Heart right ventricle (tissue), 16 donors: ENCODE results near the gene FAM13C. TPM values are rescaled to one million over a fixed set of nuclear protein-coding genes. Genes with fewer than 3 reads are reported as not detected.

ENCODE experiments used
- ATAC-seq, 8 donors: fragments of 200-7000 bp; cut with Tn5 transposase; one replicate each; pipeline ENCODE4 v1.9.1; 2020; ENCODE audit warnings: mild to moderate bottlenecking in 8 of 8, moderate library complexity in 8 of 8, moderate number of reproducible peaks in 1 of 8
- DNase-seq, 2 donors: peaks; one replicate each; pipeline ENCODE4 v3.0.0-alpha.2; 2020
- H3K27ac ChIP-seq, 10 donors: fragments of 200-600 bp; sonication (generic) in 2 of 10; one replicate each; pipeline versions ENCODE4 v1.5.0 to v1.8.0; 2020 to 2022; ENCODE audit warnings: mild to moderate bottlenecking in 3 of 10
- H3K27me3 ChIP-seq, 7 donors: fragments of 200-600 bp; one replicate each; pipeline ENCODE4 v1.8.0; 2021 to 2022; ENCODE audit warnings: mild to moderate bottlenecking in 2 of 7
- H3K36me3 ChIP-seq, 9 donors: fragments of 200-600 bp; sonication (generic) in 1 of 9; one replicate each; pipeline versions ENCODE4 v1.5.0 to v1.8.0; 2020 to 2022; ENCODE audit warnings: mild to moderate bottlenecking in 2 of 9
- H3K4me1 ChIP-seq, 9 donors: fragments of 200-600 bp; sonication (generic) in 1 of 9; one replicate each; pipeline versions ENCODE4 v1.5.0 to v1.8.0; 2020 to 2022; ENCODE audit warnings: mild to moderate bottlenecking in 4 of 9
- H3K4me3 ChIP-seq, 10 donors: fragments of 200-600 bp; sonication (generic) in 2 of 10; one replicate each; pipeline versions ENCODE4 v1.5.0 to v1.8.0; 2020 to 2022; ENCODE audit warnings: mild to moderate bottlenecking in 7 of 10, moderate library complexity in 2 of 10
- H3K9me3 ChIP-seq, 11 donors: fragments of 200-600 bp in 10 of 11; sonication (generic) in 2 of 11; one replicate each; pipeline versions ENCODE4 v1.5.0 to v1.8.0; 2013 to 2022; ENCODE audit warnings: mild to moderate bottlenecking in 2 of 11, control low read depth in 1 of 11, moderate library complexity in 1 of 11
- CTCF ChIP-seq, 9 donors: fragments of 200-600 bp; sonication (generic) in 2 of 9; IDR thresholded peaks; one replicate each; pipeline versions ENCODE4 v1.5.0 to v1.8.0; 2021 to 2022; ENCODE audit warnings: antibody characterized with exemption in 9 of 9, mild to moderate bottlenecking in 5 of 9, moderate library complexity in 1 of 9
- WGBS, 2 donors: extraction: QIAGEN DNeasy Blood & Tissue Kit; methylation state at CpG; one replicate each; pipeline ENCODE4 v1.1.7; 2013; ENCODE audit warnings: inconsistent platforms in 1 of 2; 5-methylcytosine and 5-hydroxymethylcytosine counted together
- intact Hi-C, 10 donors: fragments of 100-400 bp; cut with DNase I; formaldehyde crosslinking; loops; one replicate each; pipeline versions ENCODE4 v1.11.1 to v1.14.2; 2022
- polyA plus RNA-seq, 2 donors: library from polyadenylated mRNA; stranded (reverse); fragments of 200-250 nt; gene quantifications; one replicate each; pipeline ENCODE4 v1.2.3, GENCODE V29; 2013
- total RNA-seq, 10 donors: library from RNA; stranded (reverse); fragmentation: NEBNext Ultra II Directional in 3 of 10; extraction: Animal tissue kit (Norgen Biotek cat#: 25700) in 3 of 10; gene quantifications; one replicate each; pipeline versions ENCODE4 v1.2.1 to v1.2.4, GENCODE V29; 2021 to 2023
- donor health status: Arrhythmogenic right ventricular cardiomyopathy.
- donor health status: ischemic (EF 13 %, LVEDD 7.1; RV severe dilation, severe dysfunction).
- donor health status: healthy with polysubstance abuse.
- donor health status: DM: no; HTN: yes; CAD: no.
- donor health status: DM: no; HTN: no; CAD: no.
- donor health status: ischemic (EF 25% LVEDD 6.9; RV normal size, moderate dysfunction).
- donor health status: ischemic (EF 25% LVEDD 5.7; RV mildly dilated, moderate dysfunction).
- donor health status: healthy.
- donor health status: DM: yes; HTN: yes; CAD: no.
- donor health status: Ischemic cardiomyopathy.
- donor health status: ischemic (EF 35%, LVEDD 5.7; RV mildly dilated, moderate dysfunction).
- donor health status: nonischemic (EF 11% LVEDD 7.7; RV severe dilation, severe dysfunction).
- donor health status: DM: yes; HTN: yes; CAD: no.
- donor health status: PGD.
- donor health status: ischemic (EF 29% LVEDD 5.4; RV normal size, mild dysfunction).
- donor health status: nonischemic (EF 23%, LVEDD 6.1; RV moderate dilation, normal function).

The FAM13C gene
- total and polyA plus RNA-seq, 12 donors: 1.5 to 14.6 (median 7.0) TPM

GRCh38 chr10:59285848-59286247 is 76.5 kb downstream of the FAM13C start:
- no peak for ATAC-seq
- Histone ChIP-seq H3K27me3 (no peaks in the 10 kb centered on the region), H3K4me3 (no peak overlapping the region), H3K36me3 (peaks cover 0 to 19% (median 0%) of the 10 kb centered on the region in 9 donors), H3K4me1 (peaks cover 0 to 9% (median 0%) of the 10 kb centered on the region in 9 donors), H3K9me3 (no peaks in the 10 kb centered on the region), H3K27ac (no peak overlapping the region)
- 90% methylated on average over 4 of the region's 4 CpGs for WGBS, 2 donors
- intact Hi-C loops: no loop called here
- DNase-seq: no peak
- TF ChIP-seq CTCF (IDR thresholded peaks at IDR 0.05): no peak

- DNase-seq: no peak
- Histone ChIP-seq H3K27me3 (no peaks in the 10 kb centered on the region), H3K9me3 (no peaks in the 10 kb centered on the region), H3K36me3 (peaks cover 0 to 19% (median 0%) of the 10 kb centered on the region in 9 donors), H3K4me1 (peaks cover 0 to 9% (median 0%) of the 10 kb centered on the region in 9 donors), H3K27ac (no peak overlapping the region), H3K4me3 (no peak overlapping the region)
- no peak for TF ChIP-seq CTCF (IDR thresholded peaks at IDR 0.05)
- 90% methylated on average over 4 of the region's 4 CpGs for WGBS, 2 donors
- intact Hi-C loops: no loop called here
- peak in 1 of 8 donors; percentile 62 for ATAC-seq
These were observed 77.3 kb downstream of the FAM13C start for GRCh38 chr10:59285073-59285472.

- intact Hi-C loops: no loop called here
- H3K9me3 ChIP-seq: no peaks in the 10 kb centered on the region
- H3K27me3 ChIP-seq: no peaks in the 10 kb centered on the region
- DNase-seq (no peak), ATAC-seq (peak in 1 of 8 donors; percentile 21)
- TF ChIP-seq CTCF (IDR thresholded peaks at IDR 0.05): no peak
- no peak overlapping the region for H3K27ac ChIP-seq
- no peak overlapping the region for H3K4me3 ChIP-seq
- 85 to 95% methylated on average over 7 of the region's 7 CpGs for WGBS, 2 donors
- peaks cover 0 to 19% (median 0%) of the 10 kb centered on the region in 9 donors for H3K36me3 ChIP-seq
- peaks cover 0 to 9% (median 0%) of the 10 kb centered on the region in 9 donors for H3K4me1 ChIP-seq
These were observed 78.0 kb downstream of the FAM13C start for GRCh38 chr10:59284118-59284975.

GRCh38 chr10:59283456-59284091 is 78.8 kb downstream of the FAM13C start:
- no peak for DNase-seq
- intact Hi-C loops: no loop called here
- Histone ChIP-seq H3K9me3 (no peaks in the 10 kb centered on the region), H3K4me1 (peaks cover 0 to 9% (median 0%) of the 10 kb centered on the region in 9 donors), H3K27ac (no peak overlapping the region), H3K4me3 (no peak overlapping the region), H3K36me3 (peaks cover 0 to 19% (median 0%) of the 10 kb centered on the region in 9 donors), H3K27me3 (no peaks in the 10 kb centered on the region)
- no peak for TF ChIP-seq CTCF (IDR thresholded peaks at IDR 0.05)
- 56% methylated on average over 9 of the region's 9 CpGs for WGBS, 2 donors
- no peak for ATAC-seq
